Left lung (tissue), 10 donors: ENCODE measurements around the gene ERMP1. TPM values are rescaled to one million over a fixed set of nuclear protein-coding genes. Genes with fewer than 3 reads are reported as not detected.

Experiments used
- ATAC-seq: fragments of 200-7000 bp; cut with Tn5 transposase; one replicate; pipeline ENCODE4 v1.9.1; 2020; ENCODE audit warnings: moderate library complexity
- DNase-seq, 4 donors: peaks; one replicate each; pipeline ENCODE4 v3.0.0-alpha.2; 2013 to 2020
- H3K27ac ChIP-seq, 2 donors: fragments of 200-600 bp; sonication (generic) in 1 of 2; one replicate each; pipeline versions ENCODE4 v1.5.0 to v1.8.0; 2020 to 2021
- H3K27me3 ChIP-seq, 2 donors: fragments of 200-600 bp; sonication (generic) in 1 of 2; one replicate each; pipeline versions ENCODE4 v1.5.0 to v1.8.0; 2020 to 2021
- H3K36me3 ChIP-seq, 2 donors: fragments of 200-600 bp; sonication (generic) in 1 of 2; one replicate each; pipeline versions ENCODE4 v1.5.0 to v1.8.0; 2020 to 2021
- H3K4me1 ChIP-seq, 2 donors: fragments of 200-600 bp; one replicate each; pipeline ENCODE4 v1.8.0; 2021
- H3K4me3 ChIP-seq, 2 donors: fragments of 200-600 bp; sonication (generic) in 1 of 2; one replicate each; pipeline versions ENCODE4 v1.5.0 to v1.8.0; 2020 to 2021; ENCODE audit warnings: mild to moderate bottlenecking in 1 of 2
- H3K9me3 ChIP-seq, 2 donors: fragments of 200-600 bp; sonication (generic) in 1 of 2; one replicate each; pipeline versions ENCODE4 v1.5.0 to v1.8.0; 2020 to 2021
- CTCF ChIP-seq, 2 donors: fragments of 200-600 bp; sonication (generic) in 1 of 2; IDR thresholded peaks; one replicate each; pipeline versions ENCODE4 v1.5.0 to v1.8.0; 2021; ENCODE audit warnings: antibody characterized with exemption in 2 of 2
- intact Hi-C, 2 donors: fragments of 100-400 bp; cut with DNase I; formaldehyde crosslinking; loops; one replicate each; pipeline versions ENCODE4 v1.11.2 to v1.14.2; 2022
- polyA plus RNA-seq, 6 donors: library from polyadenylated mRNA; unstranded; fragments of 120-200 nt; gene quantifications; one replicate each; pipeline ENCODE4 v1.2.1, GENCODE V29; 2013; ENCODE audit not compliant: insufficient read length in 6 of 6
- total RNA-seq, 2 donors: library from RNA; stranded (reverse); fragmentation: NEBNext Ultra II Directional; extraction: Animal tissue kit (Norgen Biotek cat#: 25700); gene quantifications; one replicate each; pipeline ENCODE4 v1.2.1, GENCODE V29; 2021
- donor health status: DM: no; HTN: yes; CAD: no.
- donor health status: DM: no; HTN: no; CAD: no.

The ERMP1 gene
- total and polyA plus RNA-seq, 8 donors, result 18.5 to 28.9 (median 25.0) TPM

DNA sequence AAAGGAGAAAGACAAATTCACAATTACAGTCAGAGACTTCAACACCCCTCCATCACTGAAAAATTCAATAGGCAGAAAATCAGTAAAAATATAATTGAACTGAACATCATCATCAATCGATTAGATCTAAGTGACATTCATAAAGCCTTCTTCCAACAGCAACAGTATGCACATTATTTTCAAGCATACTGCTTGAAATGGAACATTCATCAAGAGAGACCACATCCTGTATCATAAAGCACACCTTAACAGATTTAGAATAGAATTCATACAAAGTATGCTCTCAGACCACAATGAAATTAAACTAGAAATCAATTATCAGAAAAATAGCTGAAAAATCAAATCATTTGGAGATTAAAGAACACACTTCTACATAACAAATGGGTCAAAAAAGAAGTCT lies 39.1 kb downstream of the ERMP1 start:
- ATAC-seq (no peak), DNase-seq (no peak)
- intact Hi-C loops, result no loop called here
- no peaks in the 10 kb centered on the region for H3K27me3 ChIP-seq
- H3K9me3 ChIP-seq, result no peaks in the 10 kb centered on the region
- no peak overlapping the region for H3K4me3 ChIP-seq
- H3K4me1 ChIP-seq, result no peaks in the 10 kb centered on the region
- TF ChIP-seq CTCF (IDR thresholded peaks at IDR 0.05), result no peak
- no peak overlapping the region for H3K27ac ChIP-seq
- H3K36me3 ChIP-seq, result peaks cover 0 to 22% of the 10 kb centered on the region in 2 donors

GRCh38 chr9:5791870-5792269 lies 41.0 kb downstream of the ERMP1 start:
- H3K4me1 ChIP-seq, result peaks cover 0 to 8% of the 10 kb centered on the region in 2 donors
- ATAC-seq, result no peak
- no peak overlapping the region for H3K27ac ChIP-seq
- TF ChIP-seq CTCF (IDR thresholded peaks at IDR 0.05), result no peak
- DNase-seq, result no peak
- intact Hi-C loops, result no loop called here
- no peak overlapping the region for H3K4me3 ChIP-seq
- no peaks in the 10 kb centered on the region for H3K9me3 ChIP-seq
- H3K27me3 ChIP-seq, result no peaks in the 10 kb centered on the region
- peaks cover 0 to 12% of the 10 kb centered on the region in 2 donors for H3K36me3 ChIP-seq

- Histone ChIP-seq H3K4me3 (no peak overlapping the region), H3K27ac (no peak overlapping the region), H3K27me3 (no peaks in the 10 kb centered on the region), H3K4me1 (peaks cover 0 to 11% of the 10 kb centered on the region in 2 donors), H3K9me3 (no peaks in the 10 kb centered on the region), H3K36me3 (peaks cover 0 to 20% of the 10 kb centered on the region in 2 donors)
- TF ChIP-seq CTCF (IDR thresholded peaks at IDR 0.05), result no peak
- ATAC-seq (no peak), DNase-seq (no peak)
- intact Hi-C loops, result no loop called here
These were observed 42.0 kb downstream of the ERMP1 start for GRCh38 chr9:5790923-5791322.

DNA sequence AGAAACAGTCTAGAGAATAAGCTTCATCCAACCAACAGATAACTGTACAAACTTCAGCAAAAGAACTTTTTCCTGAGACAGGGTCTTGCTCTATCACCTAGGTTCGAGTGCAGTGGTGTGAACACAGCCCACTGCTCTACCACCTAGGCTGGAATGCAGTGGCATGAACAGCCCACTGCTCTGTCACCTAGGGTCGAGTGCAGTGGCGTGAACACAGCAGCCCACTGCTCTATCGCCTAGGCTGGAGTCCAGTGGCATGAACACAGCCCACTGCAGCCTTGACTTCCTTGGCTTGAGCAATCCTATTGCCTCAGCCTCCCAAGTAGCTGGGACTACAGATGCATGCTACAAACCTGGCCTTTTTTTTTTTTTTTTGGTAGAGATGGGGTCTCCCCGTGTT lies 43.4 kb downstream of the ERMP1 start:
- Histone ChIP-seq H3K4me3 (no peak overlapping the region), H3K27ac (no peak overlapping the region), H3K36me3 (peaks cover 0 to 27% of the 10 kb centered on the region in 2 donors), H3K27me3 (no peaks in the 10 kb centered on the region), H3K9me3 (no peaks in the 10 kb centered on the region), H3K4me1 (peaks cover 0 to 15% of the 10 kb centered on the region in 2 donors)
- intact Hi-C loops, result no loop called here
- no peak for TF ChIP-seq CTCF (IDR thresholded peaks at IDR 0.05)
- no peak for ATAC-seq
- no peak for DNase-seq

DNA sequence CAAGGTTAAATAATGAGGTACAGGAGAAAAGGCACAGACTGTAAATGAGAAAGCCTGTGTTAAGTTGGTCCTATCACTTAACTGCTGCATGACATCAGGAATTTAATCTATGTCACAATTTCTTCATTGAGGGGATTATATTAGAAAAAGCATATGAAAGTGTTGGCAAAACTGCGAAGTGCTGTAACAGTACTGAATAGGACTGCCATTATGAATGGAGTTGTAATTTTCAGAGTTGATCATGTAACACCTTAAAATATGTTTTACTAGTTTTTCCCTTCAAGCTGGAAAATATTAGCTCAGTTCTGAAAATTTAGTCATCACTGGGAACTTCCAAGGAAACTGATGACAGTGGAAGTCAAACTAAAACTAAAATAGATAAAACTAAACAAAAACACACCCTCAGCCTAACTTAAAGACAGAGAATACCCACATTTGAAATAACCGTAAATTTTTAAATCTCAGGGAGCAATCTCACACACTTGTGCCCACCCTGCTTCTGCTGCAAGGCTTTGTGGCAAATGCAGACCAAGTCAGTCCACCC lies 45.1 kb downstream of the ERMP1 start:
- peaks cover 0 to 18% of the 10 kb centered on the region in 2 donors for H3K4me1 ChIP-seq
- no peak for TF ChIP-seq CTCF (IDR thresholded peaks at IDR 0.05)
- H3K4me3 ChIP-seq, result no peak overlapping the region
- ATAC-seq, result no peak
- peak overlapping the region in 1 of 2 donors; percentile 28 for H3K27ac ChIP-seq
- H3K9me3 ChIP-seq, result no peaks in the 10 kb centered on the region
- no peak for DNase-seq
- intact Hi-C loops, result no loop called here
- H3K36me3 ChIP-seq, result peaks cover 0 to 27% of the 10 kb centered on the region in 2 donors
- no peaks in the 10 kb centered on the region for H3K27me3 ChIP-seq
